ENCODE results near the gene ANKS1B. TPM values are rescaled to one million over a fixed set of nuclear protein-coding genes. Genes with fewer than 3 reads are reported as not detected.

ANKS1B gene
- total RNA-seq, 4 donors from 2014 or later: 14.0 to 38.4 (median 28.6) TPM

DNA sequence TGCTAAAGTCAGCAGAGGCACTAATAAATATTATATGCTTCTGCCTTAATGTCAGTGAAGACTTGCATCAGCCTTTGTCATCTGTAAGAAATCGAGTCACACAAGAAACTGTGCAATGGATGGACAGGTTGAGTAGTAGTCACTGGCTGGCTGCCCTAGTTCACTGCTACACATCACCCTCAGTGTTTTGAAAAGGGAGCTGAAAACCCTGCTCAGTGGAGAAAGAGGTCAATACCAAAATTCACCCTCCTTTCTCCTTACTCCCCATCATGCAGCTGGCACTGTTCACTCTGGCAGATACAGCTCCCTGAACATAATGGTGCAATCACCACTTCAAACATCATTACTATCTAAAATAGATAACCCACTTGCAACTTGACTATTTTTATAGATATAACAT lies 6.6 kb downstream of the ANKS1B start:
- H3K4me1 ChIP-seq: peaks cover 0 to 18% (median 0%) of the 10 kb centered on the region in 4 donors
- 81 to 89% methylated on average over 1 of the region's 1 CpG for WGBS, 2 donors
- no peaks in the 10 kb centered on the region for H3K36me3 ChIP-seq
- TF ChIP-seq EP300 (IDR thresholded peaks at IDR 0.05): no peak
- TF ChIP-seq POLR2A (IDR thresholded peaks at IDR 0.05): no peak
- TF ChIP-seq, protein P1, sequence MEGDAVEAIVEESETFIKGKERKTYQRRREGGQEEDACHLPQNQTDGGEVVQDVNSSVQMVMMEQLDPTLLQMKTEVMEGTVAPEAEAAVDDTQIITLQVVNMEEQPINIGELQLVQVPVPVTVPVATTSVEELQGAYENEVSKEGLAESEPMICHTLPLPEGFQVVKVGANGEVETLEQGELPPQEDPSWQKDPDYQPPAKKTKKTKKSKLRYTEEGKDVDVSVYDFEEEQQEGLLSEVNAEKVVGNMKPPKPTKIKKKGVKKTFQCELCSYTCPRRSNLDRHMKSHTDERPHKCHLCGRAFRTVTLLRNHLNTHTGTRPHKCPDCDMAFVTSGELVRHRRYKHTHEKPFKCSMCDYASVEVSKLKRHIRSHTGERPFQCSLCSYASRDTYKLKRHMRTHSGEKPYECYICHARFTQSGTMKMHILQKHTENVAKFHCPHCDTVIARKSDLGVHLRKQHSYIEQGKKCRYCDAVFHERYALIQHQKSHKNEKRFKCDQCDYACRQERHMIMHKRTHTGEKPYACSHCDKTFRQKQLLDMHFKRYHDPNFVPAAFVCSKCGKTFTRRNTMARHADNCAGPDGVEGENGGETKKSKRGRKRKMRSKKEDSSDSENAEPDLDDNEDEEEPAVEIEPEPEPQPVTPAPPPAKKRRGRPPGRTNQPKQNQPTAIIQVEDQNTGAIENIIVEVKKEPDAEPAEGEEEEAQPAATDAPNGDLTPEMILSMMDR (IDR thresholded peaks at IDR 0.05): no peak
- H3K27ac ChIP-seq: no peak overlapping the region
- no peak for DNase-seq (ENCODE audit: low spot score in 2 of 2)
- peaks cover 0 to under 1% (median 0%) of the 10 kb centered on the region in 4 donors for H3K9me3 ChIP-seq
- no peak overlapping the region for H3K4me3 ChIP-seq
- H3K27me3 ChIP-seq: no peaks in the 10 kb centered on the region

DNA sequence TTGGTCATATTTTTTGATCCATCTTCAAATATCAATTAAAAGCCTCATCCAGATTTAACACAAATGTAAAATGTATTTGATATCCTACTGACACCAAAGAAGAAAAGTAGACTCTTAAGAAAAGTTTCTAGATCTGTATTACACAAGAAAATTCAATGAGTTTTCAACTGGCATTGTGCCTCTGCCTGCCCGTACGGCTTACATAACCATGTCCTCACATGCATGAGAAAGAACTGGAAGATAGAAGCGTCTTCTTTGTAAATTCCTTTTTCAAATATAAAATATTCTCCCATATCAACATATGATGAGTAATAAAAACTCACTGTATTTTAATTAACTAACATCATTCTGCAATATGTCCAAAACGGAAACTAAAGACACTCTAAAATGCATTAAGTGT lies 7.2 kb downstream of the ANKS1B start:
- Histone ChIP-seq H3K4me1 (peaks cover 0 to 12% (median 0%) of the 10 kb centered on the region in 4 donors), H3K9me3 (peaks cover 0 to 7% (median 0%) of the 10 kb centered on the region in 4 donors), H3K27ac (no peak overlapping the region), H3K27me3 (no peaks in the 10 kb centered on the region), H3K36me3 (no peaks in the 10 kb centered on the region), H3K4me3 (no peak overlapping the region)
- no peak for DNase-seq (ENCODE audit: low spot score in 2 of 2)
- TF ChIP-seq EP300 (IDR thresholded peaks at IDR 0.05): no peak
- TF ChIP-seq, protein P1 (IDR thresholded peaks at IDR 0.05): no peak
- TF ChIP-seq POLR2A (IDR thresholded peaks at IDR 0.05): no peak
- 71 to 74% methylated on average over 4 of the region's 4 CpGs for WGBS, 2 donors

DNA sequence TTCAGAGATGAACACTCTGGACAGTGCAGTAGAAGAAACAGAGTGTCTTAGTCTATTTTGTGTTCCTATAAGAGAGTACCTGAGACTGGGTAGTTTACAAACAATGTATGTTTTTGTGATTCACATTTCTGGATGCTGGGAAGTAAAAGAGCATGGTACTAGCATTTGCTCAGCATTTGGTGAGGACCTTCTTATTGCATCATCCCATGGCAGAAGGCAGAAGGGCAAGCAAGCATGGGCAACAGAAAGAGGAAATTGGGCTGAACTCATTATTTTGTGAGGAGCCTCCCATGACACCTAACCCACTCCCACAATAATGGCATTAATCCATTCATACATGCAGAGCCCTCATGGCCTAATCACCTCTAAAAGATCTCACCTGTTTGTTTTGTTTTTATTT lies 8.0 kb downstream of the ANKS1B start:
- H3K9me3 ChIP-seq: peaks cover 0 to 9% (median 0%) of the 10 kb centered on the region in 4 donors
- peaks cover 0 to 4% (median 0%) of the 10 kb centered on the region in 4 donors for H3K4me1 ChIP-seq
- no peaks in the 10 kb centered on the region for H3K36me3 ChIP-seq
- DNase-seq (ENCODE audit: low spot score in 2 of 2): no peak
- TF ChIP-seq POLR2A (IDR thresholded peaks at IDR 0.05): no peak
- TF ChIP-seq, protein P1 (IDR thresholded peaks at IDR 0.05): no peak
- TF ChIP-seq EP300 (IDR thresholded peaks at IDR 0.05): no peak
- H3K27ac ChIP-seq: no peak overlapping the region
- no peak overlapping the region for H3K4me3 ChIP-seq
- no peaks in the 10 kb centered on the region for H3K27me3 ChIP-seq

DNA sequence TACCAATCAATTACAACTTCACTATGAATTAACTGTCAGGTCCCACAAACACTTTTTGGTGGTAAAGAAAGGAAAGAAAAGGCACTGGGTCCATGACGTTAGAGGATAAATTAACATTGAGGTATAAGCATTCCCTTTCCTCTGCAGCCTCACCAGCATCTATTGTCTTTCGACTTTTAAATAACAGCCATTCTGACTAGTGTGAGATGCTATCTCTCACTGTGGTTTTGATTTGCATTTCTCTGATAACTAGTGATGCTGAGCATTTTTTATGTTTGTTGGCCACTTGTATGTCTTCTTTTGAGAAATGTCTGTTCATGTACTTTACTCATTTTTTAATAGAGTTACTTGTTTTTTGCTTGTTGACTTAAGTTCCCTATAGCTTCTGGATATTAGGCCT lies 9.4 kb downstream of the ANKS1B start:
- no peak for DNase-seq (ENCODE audit: low spot score in 2 of 2)
- Histone ChIP-seq H3K27me3 (no peaks in the 10 kb centered on the region), H3K9me3 (peaks cover 0 to 9% (median 0%) of the 10 kb centered on the region in 4 donors), H3K27ac (no peak overlapping the region), H3K36me3 (no peaks in the 10 kb centered on the region), H3K4me3 (no peak overlapping the region), H3K4me1 (peaks cover 0 to 3% (median 0%) of the 10 kb centered on the region in 4 donors)
- no peak for TF ChIP-seq POLR2A (IDR thresholded peaks at IDR 0.05)
- TF ChIP-seq EP300 (IDR thresholded peaks at IDR 0.05): no peak
- TF ChIP-seq, protein P1 (IDR thresholded peaks at IDR 0.05): no peak
- WGBS, 2 donors: 79 to 80% methylated on average over 2 of the region's 2 CpGs

DNA sequence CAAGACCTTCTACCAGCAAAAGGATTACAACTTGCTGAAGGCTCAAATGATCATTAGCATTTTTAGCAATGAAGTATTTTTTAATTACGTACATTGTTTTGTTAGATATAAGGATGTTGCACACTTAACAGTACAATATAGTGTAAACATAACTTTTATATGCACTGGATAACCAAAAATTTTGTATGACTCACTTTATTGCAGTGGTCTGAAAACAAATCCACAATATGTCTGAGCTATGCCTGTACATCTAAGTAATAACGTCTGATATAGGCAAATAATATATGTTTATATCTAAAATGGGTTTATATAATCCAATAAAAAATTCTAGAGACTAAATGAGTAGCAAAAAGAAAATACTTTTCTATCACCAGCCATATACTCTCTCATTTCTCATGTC lies 10.6 kb downstream of the ANKS1B start:
- no peaks in the 10 kb centered on the region for H3K4me1 ChIP-seq
- H3K4me3 ChIP-seq: no peak overlapping the region
- no peak overlapping the region for H3K27ac ChIP-seq
- TF ChIP-seq POLR2A (IDR thresholded peaks at IDR 0.05): no peak
- DNase-seq (ENCODE audit: low spot score in 2 of 2): no peak
- H3K27me3 ChIP-seq: no peaks in the 10 kb centered on the region
- peaks cover 0 to 9% (median 0%) of the 10 kb centered on the region in 4 donors for H3K9me3 ChIP-seq
- 93% methylated on average over 2 of the region's 2 CpGs for WGBS, 2 donors
- H3K36me3 ChIP-seq: no peaks in the 10 kb centered on the region

DNA sequence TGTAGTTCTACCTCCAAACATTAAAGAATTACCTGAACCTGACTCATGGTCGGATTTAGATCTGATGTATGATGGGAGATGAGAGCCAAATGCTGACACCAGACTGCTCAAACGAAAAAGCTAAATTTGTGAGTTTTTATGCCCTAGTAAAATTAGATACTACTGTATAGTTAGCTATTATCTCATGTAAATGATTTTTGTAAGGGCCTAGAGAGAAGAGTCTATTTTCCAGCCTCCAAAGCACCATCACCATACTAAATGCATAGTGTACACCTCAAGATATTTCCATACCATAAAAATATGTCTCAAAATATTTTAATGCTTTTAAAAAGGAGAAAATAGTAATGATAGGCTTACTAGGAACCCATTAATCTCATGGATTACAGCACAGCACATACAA lies 18.3 kb downstream of the ANKS1B start:
- no peaks in the 10 kb centered on the region for H3K27me3 ChIP-seq
- 85 to 88% methylated on average over 2 of the region's 2 CpGs for WGBS, 2 donors
- no peaks in the 10 kb centered on the region for H3K36me3 ChIP-seq
- no peaks in the 10 kb centered on the region for H3K4me1 ChIP-seq
- no peak overlapping the region for H3K4me3 ChIP-seq
- no peaks in the 10 kb centered on the region for H3K9me3 ChIP-seq
- no peak overlapping the region for H3K27ac ChIP-seq
- no peak for TF ChIP-seq EP300 (IDR thresholded peaks at IDR 0.05)
- no peak for TF ChIP-seq POLR2A (IDR thresholded peaks at IDR 0.05)
- TF ChIP-seq, protein P1 (IDR thresholded peaks at IDR 0.05): no peak
- no peak for DNase-seq (ENCODE audit: low spot score in 2 of 2)
